ENCODE data around the gene TRPM2.
"Not testable (repeated sequence)": the region's sequence is repeated elsewhere in the genome, so short reads cannot be mapped to it uniquely, and the experiment has no call there.

The TRPM2 gene

DNA sequence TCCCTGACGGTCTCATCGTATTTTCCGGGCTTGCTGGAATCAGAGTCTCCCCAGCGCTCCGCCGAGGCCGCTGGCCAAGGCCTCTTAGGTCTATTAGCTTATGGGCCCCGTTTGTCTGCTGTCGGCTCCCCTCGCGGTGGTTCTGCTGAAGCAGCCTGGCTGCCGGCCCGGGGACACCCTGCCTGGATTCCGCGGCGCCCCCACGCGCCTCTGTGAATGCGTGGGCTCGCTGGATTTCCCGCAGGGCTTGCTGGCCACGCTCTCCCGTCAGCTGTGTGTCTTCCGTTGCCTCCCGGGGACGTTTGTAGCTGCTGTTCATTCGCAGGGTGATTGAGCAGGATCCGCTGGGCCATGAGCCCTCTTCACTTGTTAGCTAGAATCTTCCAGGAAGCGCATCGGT, 110.3 kb downstream of the TRPM2 start:
- no peak for DNase-seq (ENCODE audit: low read depth in 2 of 2)

- DNase-seq (ENCODE audit: low read depth in 2 of 2), result no peak
Observed at GRCh38 chr21:44464351-44464750, 110.9 kb downstream of the TRPM2 start.

DNA sequence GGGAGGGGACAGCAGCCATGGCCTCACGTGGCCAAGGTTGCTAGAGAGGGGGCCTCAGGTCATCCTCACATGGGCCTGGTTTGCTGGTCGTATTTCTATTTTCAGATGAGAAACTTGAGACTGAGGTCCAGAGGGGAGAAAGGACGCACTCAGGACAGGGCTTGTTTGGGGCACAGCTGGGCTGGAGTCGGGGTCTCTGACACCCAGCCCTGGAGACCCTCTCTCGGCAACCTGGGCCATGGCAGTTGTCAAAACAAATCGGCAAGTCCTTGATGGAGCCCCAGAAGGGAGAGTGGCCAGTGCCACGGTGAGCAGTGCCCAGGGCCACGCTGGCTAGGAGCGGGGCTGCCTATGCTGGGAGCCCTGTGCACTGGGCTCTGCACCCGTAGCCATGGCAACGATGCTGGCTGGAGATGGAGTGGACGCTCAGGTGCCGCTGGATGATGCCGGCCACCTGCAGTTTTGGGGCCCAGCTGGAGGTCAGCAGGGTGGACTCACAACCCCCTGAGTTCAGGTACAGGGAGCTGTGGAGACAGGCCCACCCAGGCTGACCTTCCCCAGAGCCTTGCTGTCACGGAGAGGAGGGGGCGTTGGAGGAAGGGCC, 113.0 kb downstream of the TRPM2 start:
- no peak for DNase-seq (ENCODE audit: low read depth in 2 of 2)

- no peak for DNase-seq (ENCODE audit: low read depth in 2 of 2)
Observed at GRCh38 chr21:44466996-44467858, 113.8 kb downstream of the TRPM2 start.

- DNase-seq (ENCODE audit: low read depth in 2 of 2), result no peak
Observed at GRCh38 chr21:44467859-44468195, 114.4 kb downstream of the TRPM2 start.

- no peak for DNase-seq (ENCODE audit: low read depth in 2 of 2)
Observed at GRCh38 chr21:44471341-44471740, 117.9 kb downstream of the TRPM2 start.

DNA sequence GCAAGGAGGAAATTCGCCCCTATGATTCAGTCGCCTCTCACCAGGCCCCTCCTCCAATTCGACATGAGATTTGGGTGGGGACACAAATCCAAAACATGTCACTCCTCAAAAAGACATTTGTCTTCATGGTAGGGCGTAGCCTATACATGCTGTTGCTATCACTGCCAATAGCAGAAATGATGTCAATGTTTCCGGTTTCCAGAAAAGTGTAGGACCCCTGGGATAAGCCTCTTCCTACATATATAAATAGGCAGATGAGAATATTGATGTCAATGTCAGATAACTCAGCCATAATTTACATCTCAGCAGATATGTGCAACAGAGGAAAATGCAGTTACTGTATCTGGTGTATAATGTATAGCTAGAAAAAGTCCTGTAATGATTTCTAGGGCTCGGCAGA, 118.6 kb downstream of the TRPM2 start:
- DNase-seq (ENCODE audit: low read depth in 2 of 2), result no peak

DNA sequence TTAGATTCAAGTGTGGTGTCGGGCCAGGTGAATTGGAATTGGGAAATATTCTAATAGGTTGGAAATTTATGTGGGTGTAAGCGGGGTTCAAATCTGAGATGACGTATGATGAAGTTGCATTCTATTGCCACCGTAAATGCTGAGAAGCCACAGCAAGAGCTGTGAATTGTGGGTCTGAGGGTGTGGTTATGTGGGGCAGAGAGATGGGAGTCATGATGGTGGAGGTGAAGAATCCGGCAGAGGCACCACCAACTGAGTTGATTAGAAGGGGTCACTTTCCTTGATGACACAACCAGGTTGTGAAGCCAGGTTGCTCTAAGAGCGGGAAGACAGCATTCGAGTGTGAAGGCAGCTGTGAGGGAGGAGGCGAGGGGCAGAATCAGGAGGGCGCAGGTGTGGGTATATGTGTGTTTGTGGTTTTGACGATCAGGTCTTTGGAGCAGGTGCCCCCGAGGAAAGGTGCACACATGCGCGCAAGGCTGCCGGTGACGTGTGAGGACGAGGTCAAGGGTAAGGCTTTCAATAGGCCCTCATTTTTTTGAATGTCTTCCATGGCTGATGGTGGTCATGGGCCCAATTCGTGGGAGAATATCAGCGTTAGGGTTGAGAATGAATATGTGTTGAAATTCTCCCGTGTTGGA, 120.6 kb downstream of the TRPM2 start:
- DNase-seq (ENCODE audit: low read depth in 2 of 2), result no peak

GRCh38 chr21:44475266-44475845, 121.9 kb downstream of the TRPM2 start:
- DNase-seq (ENCODE audit: low read depth in 2 of 2), result no peak

GRCh38 chr21:44477131-44477530, 123.7 kb downstream of the TRPM2 start:
- DNase-seq (ENCODE audit: low read depth in 2 of 2), result no peak

DNA sequence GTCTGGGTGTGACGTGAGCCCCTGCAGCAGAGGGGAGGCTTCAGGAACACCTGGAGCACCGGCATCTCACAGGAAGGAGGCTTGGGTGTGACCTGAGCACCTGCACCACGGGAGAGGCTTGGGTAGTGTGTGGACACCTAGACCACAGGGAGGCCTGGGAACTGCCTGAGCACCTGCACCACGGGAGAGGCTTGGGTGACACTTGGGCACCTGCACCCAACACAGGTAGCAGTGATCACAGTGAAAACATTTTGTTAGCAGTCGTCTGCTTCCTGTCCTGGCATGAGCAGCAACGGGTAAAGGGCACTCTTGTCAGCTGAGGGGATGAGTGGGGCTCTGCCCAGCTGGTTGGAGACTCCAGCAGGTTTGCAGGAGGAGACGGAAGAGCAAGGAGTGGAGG, 124.3 kb downstream of the TRPM2 start:
- DNase-seq (ENCODE audit: low read depth in 2 of 2), result no peak

DNA sequence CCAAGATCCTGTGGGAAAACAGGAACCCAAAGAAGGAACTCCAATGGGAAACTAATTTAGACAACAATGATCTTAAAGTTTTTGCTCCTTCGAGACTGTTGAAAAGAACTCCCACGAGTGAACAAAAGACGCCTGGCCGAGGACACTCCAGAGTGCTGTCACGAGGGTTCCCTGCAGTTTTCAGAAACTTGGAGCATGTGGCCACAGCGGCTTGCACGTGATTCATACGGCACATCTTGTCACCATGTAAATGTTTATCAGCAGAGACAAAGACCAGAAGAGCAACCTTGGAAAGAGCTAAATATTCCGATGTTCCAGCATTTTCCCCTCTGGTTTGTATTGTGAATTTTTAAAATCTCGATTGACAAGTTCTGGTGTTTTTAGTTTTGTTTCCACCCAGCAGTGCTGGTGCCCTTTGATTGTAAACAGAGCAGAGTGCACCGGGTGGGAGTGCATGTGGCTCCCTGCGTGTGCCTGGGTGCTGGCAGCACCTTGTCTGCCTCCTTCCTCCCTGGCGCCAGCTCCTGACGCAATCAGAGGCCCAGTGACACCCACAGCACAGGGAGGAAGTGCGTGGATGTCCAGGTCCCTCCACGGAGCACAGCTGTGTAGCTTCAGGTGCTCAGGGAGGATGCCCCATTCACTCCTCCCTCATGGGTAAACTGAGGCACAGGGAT, 124.8 kb downstream of the TRPM2 start:
- no peak for DNase-seq (ENCODE audit: low read depth in 2 of 2)

- DNase-seq (ENCODE audit: low read depth in 2 of 2), result no peak
Observed at GRCh38 chr21:44478801-44479167, 125.4 kb downstream of the TRPM2 start.

DNA sequence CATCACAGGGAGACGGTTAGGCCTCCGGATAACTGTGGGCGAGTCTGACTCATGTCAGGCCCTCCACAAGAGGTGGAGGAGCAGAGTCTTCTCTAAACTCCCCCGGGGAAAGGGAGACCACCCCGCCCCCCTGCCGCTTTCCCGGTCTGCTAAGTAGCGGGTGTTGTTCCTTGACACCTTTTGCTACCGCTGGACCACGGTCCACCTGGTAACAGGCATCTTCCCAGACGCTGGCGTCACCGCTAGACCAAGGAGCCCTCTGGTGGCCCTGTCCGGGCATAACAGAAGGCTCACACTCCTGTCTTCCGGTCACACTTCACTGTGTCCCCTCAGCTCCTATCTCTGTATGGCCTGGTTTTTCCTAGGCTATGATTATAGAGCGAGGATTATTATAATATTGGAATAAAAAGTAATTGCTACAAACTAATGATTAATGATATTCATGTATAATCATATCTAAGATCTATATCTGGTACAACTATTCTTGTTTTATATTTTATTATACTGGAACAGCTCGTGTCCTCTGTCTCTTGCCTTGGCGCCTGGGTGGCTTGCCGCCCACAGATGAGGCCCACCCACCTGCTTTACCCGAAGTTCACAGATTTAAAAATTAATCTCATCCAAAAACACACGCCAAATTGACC, 126.3 kb downstream of the TRPM2 start:
- DNase-seq (ENCODE audit: low read depth in 2 of 2), result not testable (repeated sequence)

DNA sequence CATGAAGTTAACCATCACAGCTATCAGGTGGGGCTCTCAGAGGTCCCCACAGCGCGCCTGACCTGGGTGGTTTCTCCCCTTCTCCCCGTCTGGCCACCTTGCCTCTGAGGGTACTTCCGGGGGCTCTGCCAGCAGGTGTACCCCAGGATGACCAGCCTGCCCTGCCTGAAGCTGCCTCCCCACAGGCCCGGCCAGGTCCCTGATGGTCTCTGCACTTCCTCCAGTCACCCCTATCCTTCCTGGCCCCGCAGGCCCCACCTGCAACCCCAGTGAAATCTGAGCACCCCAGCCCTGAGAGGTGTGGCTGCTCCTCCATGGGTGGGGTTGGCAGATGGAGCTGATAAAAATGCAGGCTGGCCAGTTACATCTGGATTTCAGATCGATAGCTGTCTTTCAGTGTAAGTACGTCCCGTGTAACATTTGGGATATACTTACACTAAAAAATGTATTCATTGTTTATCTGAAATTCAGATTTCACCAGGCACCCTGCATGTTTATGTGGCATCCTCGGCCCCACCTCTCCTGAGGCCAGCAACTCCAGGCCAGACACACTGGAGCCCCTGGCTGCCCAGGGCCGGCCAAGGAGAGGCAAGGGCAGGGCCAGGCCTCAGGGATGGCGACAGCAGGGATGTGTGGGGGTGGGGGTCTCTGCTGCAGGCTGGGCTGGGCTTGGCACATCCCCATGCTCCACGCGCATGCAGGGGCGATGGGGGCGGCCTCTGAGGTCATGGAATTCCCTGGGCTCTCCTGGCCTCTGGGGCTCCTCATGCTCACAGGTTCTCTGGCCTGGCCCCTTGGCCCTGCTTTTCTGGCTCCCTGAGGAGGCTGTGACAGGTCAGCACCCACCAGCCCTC, 127.0 kb downstream of the TRPM2 start:
- no peak for DNase-seq (ENCODE audit: low read depth in 2 of 2)

GRCh38 chr21:44482581-44483287, 129.3 kb downstream of the TRPM2 start:
- no peak for DNase-seq (ENCODE audit: low read depth in 2 of 2)

DNA sequence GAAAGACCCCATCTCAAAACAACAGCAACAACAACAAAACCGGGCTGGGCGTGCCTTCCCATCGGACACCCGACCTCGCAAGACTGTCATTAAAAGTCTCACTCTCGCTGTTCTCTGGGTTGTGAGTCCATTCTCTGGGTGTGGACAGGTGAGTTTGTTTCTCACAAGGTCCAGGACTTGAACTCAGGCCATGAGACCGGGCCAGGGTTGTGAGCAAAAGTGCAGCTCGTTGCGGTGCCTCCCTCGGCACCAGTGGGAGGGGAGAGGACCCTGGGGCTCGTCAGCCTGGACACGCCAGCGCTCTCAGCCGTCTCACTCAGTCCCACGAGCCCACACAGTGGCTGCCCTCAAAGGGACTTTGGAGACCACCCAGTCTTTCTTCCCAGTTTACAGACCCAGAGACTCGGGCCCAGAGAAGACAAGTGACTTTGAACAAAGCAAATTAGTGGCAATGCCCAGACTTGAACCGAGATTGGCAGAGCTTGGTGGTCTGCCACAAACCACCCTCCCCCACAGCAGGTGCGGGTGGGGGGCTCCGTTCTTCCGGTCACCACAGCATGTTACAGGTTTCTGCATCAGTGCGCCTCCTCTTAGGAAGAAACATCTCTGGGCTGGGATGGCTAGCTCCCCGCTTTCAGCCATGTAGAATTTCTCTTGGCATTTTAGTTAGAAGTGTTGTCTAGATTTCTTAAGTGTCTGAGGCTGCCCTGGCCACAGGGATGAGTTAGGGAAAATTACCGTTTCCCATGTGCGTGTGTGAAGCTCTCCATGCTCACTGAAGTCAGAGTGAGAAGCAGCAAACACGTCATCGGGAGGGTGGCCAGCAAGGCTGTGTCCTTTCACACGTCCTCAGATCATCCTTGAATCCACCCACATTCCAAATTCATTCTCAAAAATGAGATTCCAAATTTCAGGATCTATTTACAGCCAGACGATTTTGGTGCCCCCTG, 130.1 kb downstream of the TRPM2 start:
- no peak for DNase-seq (ENCODE audit: low read depth in 2 of 2)

DNA sequence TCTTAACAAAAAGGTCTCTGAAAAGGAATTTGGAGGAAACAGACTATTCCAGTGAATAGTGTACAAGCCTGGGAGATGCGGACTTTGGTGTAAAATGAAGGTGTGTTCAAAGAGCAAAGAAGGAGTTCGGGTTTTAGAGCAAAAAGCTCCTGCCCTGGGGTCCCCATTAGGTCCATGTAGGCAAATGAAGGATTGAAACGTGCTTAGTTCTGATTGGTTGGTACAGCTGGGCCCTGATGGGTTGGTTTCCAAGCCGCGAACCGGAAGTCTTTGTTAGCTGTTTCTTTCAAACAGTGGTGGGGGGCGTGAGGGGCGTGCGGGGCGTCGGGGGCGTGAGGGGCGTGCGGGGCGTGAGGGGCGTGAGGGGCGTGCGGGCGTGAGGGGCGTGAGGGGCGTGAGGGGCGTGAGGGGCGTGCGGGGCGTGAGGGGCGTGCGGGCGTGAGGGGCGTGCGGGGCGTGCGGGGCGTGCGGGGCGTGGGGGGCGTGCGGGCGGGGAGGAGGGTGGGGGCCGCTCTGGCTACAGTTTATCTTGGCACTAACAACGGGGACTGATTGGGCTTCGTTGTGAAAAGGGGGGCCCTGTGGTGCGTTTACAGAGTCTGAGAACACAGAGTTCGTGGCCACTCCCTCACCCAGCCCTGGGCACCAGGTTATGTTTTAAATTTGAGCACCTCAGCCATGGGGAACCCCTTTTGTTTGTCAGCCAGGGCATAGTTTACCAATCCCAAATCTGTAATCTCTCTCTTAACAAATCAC, 131.3 kb downstream of the TRPM2 start:
- DNase-seq (ENCODE audit: low read depth in 2 of 2), result no peak

All from stimulated activated CD8-positive, alpha-beta memory T cell treated with anti-CD3 and anti-CD28 coated beads, Interleukin-15, amount 100 ng/mL, for 4 hours (primary cell).